ENCODE measurements around the gene IRS1. TPM values are rescaled to one million over a fixed set of nuclear protein-coding genes. Genes with fewer than 3 reads are reported as not detected.

Gene IRS1
- total RNA-seq, 1 experiment from 2014 or later, result 10.5 TPM

DNA sequence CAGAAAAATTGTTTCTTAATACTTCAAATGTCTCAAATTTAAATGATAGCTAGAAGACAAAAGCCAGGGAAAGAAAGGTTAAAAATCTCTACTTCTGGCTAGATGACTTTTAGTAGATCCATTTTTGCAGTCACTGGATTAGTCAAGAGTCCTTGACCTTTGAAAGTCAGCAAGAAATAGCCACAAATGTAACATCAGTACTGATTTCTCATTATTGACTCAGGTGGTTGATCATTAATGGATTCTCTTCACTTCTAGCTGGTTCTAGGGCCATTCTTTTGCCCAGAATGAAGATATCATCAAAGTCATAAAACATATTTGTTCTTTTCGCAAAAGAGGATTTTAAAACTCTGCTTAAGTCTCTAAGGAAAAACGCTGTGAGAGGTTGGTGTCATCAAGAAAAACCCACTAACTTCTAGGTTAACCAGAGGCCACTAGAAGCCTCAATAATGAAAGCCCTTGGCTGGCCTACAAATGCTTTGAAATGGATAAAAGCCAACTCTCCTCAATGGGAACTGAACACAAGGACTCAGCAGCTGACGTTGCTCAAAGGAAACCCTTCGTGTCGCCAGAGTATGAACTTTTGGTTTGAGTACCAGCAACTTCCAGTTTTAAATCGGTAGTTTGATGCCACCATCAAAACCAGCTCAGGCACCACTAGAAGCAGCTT lies 66.3 kb downstream of the IRS1 start:
- Mint-ChIP-seq H3K27me3 (ENCODE audit: insufficient read depth, unreplicated experiment) (no peaks in the 10 kb centered on the region), H3K9me3 (ENCODE audit: unreplicated experiment) (no peaks in the 10 kb centered on the region), H3K4me1 (ENCODE audit: insufficient read depth, unreplicated experiment) (peaks cover 2% of the 10 kb centered on the region), H3K4me3 (ENCODE audit: unreplicated experiment) (no peak overlapping the region), H3K27ac (ENCODE audit: low read depth, unreplicated experiment) (no peak overlapping the region), H3K36me3 (ENCODE audit: insufficient read depth, unreplicated experiment) (peaks cover 12% of the 10 kb centered on the region)
- TF ChIP-seq, protein P1, sequence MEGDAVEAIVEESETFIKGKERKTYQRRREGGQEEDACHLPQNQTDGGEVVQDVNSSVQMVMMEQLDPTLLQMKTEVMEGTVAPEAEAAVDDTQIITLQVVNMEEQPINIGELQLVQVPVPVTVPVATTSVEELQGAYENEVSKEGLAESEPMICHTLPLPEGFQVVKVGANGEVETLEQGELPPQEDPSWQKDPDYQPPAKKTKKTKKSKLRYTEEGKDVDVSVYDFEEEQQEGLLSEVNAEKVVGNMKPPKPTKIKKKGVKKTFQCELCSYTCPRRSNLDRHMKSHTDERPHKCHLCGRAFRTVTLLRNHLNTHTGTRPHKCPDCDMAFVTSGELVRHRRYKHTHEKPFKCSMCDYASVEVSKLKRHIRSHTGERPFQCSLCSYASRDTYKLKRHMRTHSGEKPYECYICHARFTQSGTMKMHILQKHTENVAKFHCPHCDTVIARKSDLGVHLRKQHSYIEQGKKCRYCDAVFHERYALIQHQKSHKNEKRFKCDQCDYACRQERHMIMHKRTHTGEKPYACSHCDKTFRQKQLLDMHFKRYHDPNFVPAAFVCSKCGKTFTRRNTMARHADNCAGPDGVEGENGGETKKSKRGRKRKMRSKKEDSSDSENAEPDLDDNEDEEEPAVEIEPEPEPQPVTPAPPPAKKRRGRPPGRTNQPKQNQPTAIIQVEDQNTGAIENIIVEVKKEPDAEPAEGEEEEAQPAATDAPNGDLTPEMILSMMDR (IDR thresholded peaks at IDR 0.05; ENCODE audit: unreplicated experiment), result no peak
- intact Hi-C loops (cut with micrococcal nuclease), result no loop called here
- ChIA-PET CTCF (interaction anchor here (0.7 kb wide), 1 partner anchor 18 kb away, joined by 3 read pairs; no protein-coding TSS in a partner anchor), POLR2A (interaction anchor here (1.2 kb wide), 2 partner anchors 9 to 66 kb away, joined by 3 read pairs; no protein-coding TSS in a partner anchor)
- BruUV-seq (replicated peaks), result no TSS peak
- no peak for DNase-seq (ENCODE audit: unreplicated experiment)

- no peaks in the 10 kb centered on the region for H3K9me3 Mint-ChIP-seq (ENCODE audit: unreplicated experiment)
- ChIA-PET CTCF (interaction anchor here (0.6 to 0.7 kb wide), 3 partner anchors 17 to 1073 kb away, joined by 3 read pairs; no protein-coding TSS in a partner anchor), POLR2A (interaction anchor here (1.2 kb wide), 1 partner anchor 10 kb away, joined by 3 read pairs; no protein-coding TSS in a partner anchor)
- intact Hi-C loops (cut with micrococcal nuclease), result no loop called here
- DNase-seq (ENCODE audit: unreplicated experiment), result no peak
- BruUV-seq (replicated peaks), result no TSS peak
- TF ChIP-seq, protein P1 (IDR thresholded peaks at IDR 0.05; ENCODE audit: unreplicated experiment), result no peak
- H3K4me3 Mint-ChIP-seq (ENCODE audit: unreplicated experiment), result no peak overlapping the region
- H3K36me3 Mint-ChIP-seq (ENCODE audit: insufficient read depth, unreplicated experiment), result peaks cover 12% of the 10 kb centered on the region
- no peaks in the 10 kb centered on the region for H3K4me1 Mint-ChIP-seq (ENCODE audit: insufficient read depth, unreplicated experiment)
- H3K27me3 Mint-ChIP-seq (ENCODE audit: insufficient read depth, unreplicated experiment), result no peaks in the 10 kb centered on the region
- no peak overlapping the region for H3K27ac Mint-ChIP-seq (ENCODE audit: low read depth, unreplicated experiment)
These were observed 67.0 kb downstream of the IRS1 start for GRCh38 chr2:226732478-226733188.

DNA sequence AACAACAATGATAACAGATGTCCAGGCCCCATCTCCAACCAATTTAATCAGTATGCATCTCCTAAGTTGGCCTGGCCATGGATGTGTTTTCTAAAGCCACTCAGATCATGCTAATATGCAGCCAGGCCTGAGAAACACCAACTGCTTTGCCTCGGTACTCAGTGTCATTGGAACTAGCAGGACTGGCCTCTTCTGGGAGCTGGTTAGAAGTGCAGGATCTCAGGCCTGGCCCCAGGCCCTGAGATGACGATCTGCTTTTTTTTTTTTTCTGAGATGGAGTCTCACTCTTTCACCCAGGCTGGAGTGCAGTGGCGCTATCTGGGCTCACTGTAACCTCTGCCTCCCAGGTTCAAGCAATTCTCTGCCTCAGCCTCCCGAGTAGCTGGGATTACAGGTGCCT lies 69.1 kb downstream of the IRS1 start:
- no TSS peak for BruUV-seq (replicated peaks)
- POLR2A ChIA-PET, result interaction anchor here (0.7 kb wide), 1 partner anchor 588 kb away, joined by 3 read pairs; no protein-coding TSS in a partner anchor
- Mint-ChIP-seq H3K4me1 (ENCODE audit: insufficient read depth, unreplicated experiment) (no peaks in the 10 kb centered on the region), H3K36me3 (ENCODE audit: insufficient read depth, unreplicated experiment) (peaks cover 12% of the 10 kb centered on the region), H3K4me3 (ENCODE audit: unreplicated experiment) (no peak overlapping the region), H3K27me3 (ENCODE audit: insufficient read depth, unreplicated experiment) (no peaks in the 10 kb centered on the region), H3K27ac (ENCODE audit: low read depth, unreplicated experiment) (no peak overlapping the region), H3K9me3 (ENCODE audit: unreplicated experiment) (no peaks in the 10 kb centered on the region)
- TF ChIP-seq, protein P1 (IDR thresholded peaks at IDR 0.05; ENCODE audit: unreplicated experiment), result no peak
- intact Hi-C loops (cut with micrococcal nuclease), result no loop called here
- no peak for DNase-seq (ENCODE audit: unreplicated experiment)
- CTCF ChIA-PET, result no interaction called here

DNA sequence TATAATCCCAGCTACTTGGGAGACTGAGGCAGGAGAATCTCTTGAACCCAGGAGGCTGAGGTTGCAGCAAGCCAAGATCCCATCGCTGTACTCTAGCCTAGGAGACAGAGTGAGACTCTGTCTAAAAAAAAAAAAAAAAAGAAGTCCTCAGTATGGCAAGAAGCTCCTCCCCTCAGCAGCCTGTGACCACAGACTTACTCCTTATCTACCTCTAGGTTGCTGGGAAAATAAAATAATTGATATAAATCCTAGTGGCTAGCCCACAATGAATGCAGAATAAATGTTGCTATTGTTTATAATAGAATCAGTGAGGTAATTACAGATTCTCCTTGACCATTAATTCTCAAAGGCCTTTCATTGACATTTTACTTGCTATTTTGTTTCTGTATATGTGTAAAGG lies 70.6 kb downstream of the IRS1 start:
- H3K36me3 Mint-ChIP-seq (ENCODE audit: insufficient read depth, unreplicated experiment), result peaks cover 7% of the 10 kb centered on the region
- intact Hi-C loops (cut with micrococcal nuclease), result no loop called here
- ChIA-PET CTCF (no interaction called here), POLR2A (interaction anchor here (0.6 kb wide), 1 partner anchor 30 kb away, joined by 4 read pairs; no protein-coding TSS in a partner anchor)
- no peaks in the 10 kb centered on the region for H3K4me1 Mint-ChIP-seq (ENCODE audit: insufficient read depth, unreplicated experiment)
- no peaks in the 10 kb centered on the region for H3K9me3 Mint-ChIP-seq (ENCODE audit: unreplicated experiment)
- H3K27ac Mint-ChIP-seq (ENCODE audit: low read depth, unreplicated experiment), result no peak overlapping the region
- no peak for DNase-seq (ENCODE audit: unreplicated experiment)
- H3K4me3 Mint-ChIP-seq (ENCODE audit: unreplicated experiment), result no peak overlapping the region
- no TSS peak for BruUV-seq (replicated peaks)
- H3K27me3 Mint-ChIP-seq (ENCODE audit: insufficient read depth, unreplicated experiment), result no peaks in the 10 kb centered on the region
- TF ChIP-seq, protein P1 (IDR thresholded peaks at IDR 0.05; ENCODE audit: unreplicated experiment), result no peak

All from MCF 10A (cell line).